ENCODE data around the gene THADA.
A peak's percentile ranks its signal among the peaks of the same experiment; 100 is the strongest.

Gene THADA

GRCh38 chr2:43402452-43402937 is 193.3 kb downstream of the THADA start:
- in situ Hi-C loops (cut with HindIII; ENCODE audit: low sequenced_read_pairs): no loop called here
- TF ChIP-seq CTCF (IDR thresholded peaks at IDR 0.05; ENCODE audit: low read depth, low read length): no peak
- no peak overlapping the region for H3K4me3 ChIP-seq (ENCODE audit: low read depth, low read length)
- DNase-seq (ENCODE audit: low read depth, low spot score): no peak

GRCh38 chr2:43402002-43402401 is 193.8 kb downstream of the THADA start:
- DNase-seq (ENCODE audit: low read depth, low spot score): no peak
- H3K4me3 ChIP-seq (ENCODE audit: low read depth, low read length): no peak overlapping the region
- no peak for TF ChIP-seq CTCF (IDR thresholded peaks at IDR 0.05; ENCODE audit: low read depth, low read length)
- in situ Hi-C loops (cut with HindIII; ENCODE audit: low sequenced_read_pairs): no loop called here

- no peak for DNase-seq (ENCODE audit: low read depth, low spot score)
- H3K4me3 ChIP-seq (ENCODE audit: low read depth, low read length): no peak overlapping the region
- in situ Hi-C loops (cut with HindIII; ENCODE audit: low sequenced_read_pairs): no loop called here
- TF ChIP-seq CTCF (IDR thresholded peaks at IDR 0.05; ENCODE audit: low read depth, low read length): no peak
Measured at GRCh38 chr2:43400508-43400907, 195.3 kb downstream of the THADA start.

- H3K4me3 ChIP-seq (ENCODE audit: low read depth, low read length): no peak overlapping the region
- peak; percentile 59 for DNase-seq (ENCODE audit: low read depth, low spot score)
- in situ Hi-C loops (cut with HindIII; ENCODE audit: low sequenced_read_pairs): no loop called here
- TF ChIP-seq CTCF (IDR thresholded peaks at IDR 0.05; ENCODE audit: low read depth, low read length): no peak
Measured at GRCh38 chr2:43399515-43400264, 196.1 kb downstream of the THADA start.

- no peak for TF ChIP-seq CTCF (IDR thresholded peaks at IDR 0.05; ENCODE audit: low read depth, low read length)
- no peak overlapping the region for H3K4me3 ChIP-seq (ENCODE audit: low read depth, low read length)
- DNase-seq (ENCODE audit: low read depth, low spot score): no peak
Measured at GRCh38 chr2:43399098-43399497, 196.7 kb downstream of the THADA start.

GRCh38 chr2:43397821-43398220 is 198.0 kb downstream of the THADA start:
- in situ Hi-C loops (cut with HindIII; ENCODE audit: low sequenced_read_pairs): no loop called here
- no peak for DNase-seq (ENCODE audit: low read depth, low spot score)
- H3K4me3 ChIP-seq (ENCODE audit: low read depth, low read length): no peak overlapping the region
- TF ChIP-seq CTCF (IDR thresholded peaks at IDR 0.05; ENCODE audit: low read depth, low read length): no peak

More at GRCh38 chr2:43399098-43399497, 196.7 kb downstream of the THADA start:
- in situ Hi-C loops (cut with HindIII; ENCODE audit: low sequenced_read_pairs): no loop called here
